Measurements from ENCODE around the gene MIAT.

Gene MIAT

GRCh38 chr22:26669060-26669481 lies 11.7 kb downstream of the MIAT start:
- peak; percentile 39 for DNase-seq (ENCODE audit: low spot score)

- DNase-seq (ENCODE audit: low spot score), result no peak
These were observed 13.1 kb downstream of the MIAT start for GRCh38 chr22:26670459-26670858.

GRCh38 chr22:26671317-26672059 lies 14.1 kb downstream of the MIAT start:
- DNase-seq (ENCODE audit: low spot score), result no peak

- DNase-seq (ENCODE audit: low spot score), result no peak
These were observed 14.7 kb downstream of the MIAT start for GRCh38 chr22:26672060-26672471.

- peak; percentile 86 for DNase-seq (ENCODE audit: low spot score)
These were observed 15.4 kb downstream of the MIAT start for GRCh38 chr22:26672590-26673468.

- DNase-seq (ENCODE audit: low spot score), result no peak
These were observed 16.1 kb downstream of the MIAT start for GRCh38 chr22:26673486-26673885.

- DNase-seq (ENCODE audit: low spot score), result no peak
These were observed 17.1 kb downstream of the MIAT start for GRCh38 chr22:26674211-26675190.

- DNase-seq (ENCODE audit: low spot score), result no peak
These were observed 18.4 kb downstream of the MIAT start for GRCh38 chr22:26675687-26676268.

- DNase-seq (ENCODE audit: low spot score), result no peak
These were observed 19.8 kb downstream of the MIAT start for GRCh38 chr22:26677217-26677616.

GRCh38 chr22:26679003-26679629 lies 21.7 kb downstream of the MIAT start:
- peak; percentile 79 for DNase-seq (ENCODE audit: low spot score)

GRCh38 chr22:26680485-26680884 lies 23.1 kb downstream of the MIAT start:
- no peak for DNase-seq (ENCODE audit: low spot score)

GRCh38 chr22:26681395-26681821 lies 24.0 kb downstream of the MIAT start:
- DNase-seq (ENCODE audit: low spot score), result peak; percentile 46

- DNase-seq (ENCODE audit: low spot score), result no peak
These were observed 26.8 kb downstream of the MIAT start for GRCh38 chr22:26684168-26684567.

- DNase-seq (ENCODE audit: low spot score), result no peak
These were observed 28.2 kb downstream of the MIAT start for GRCh38 chr22:26685601-26686000.

GRCh38 chr22:26687439-26687838 lies 30.1 kb downstream of the MIAT start:
- no peak for DNase-seq (ENCODE audit: low spot score)

- DNase-seq (ENCODE audit: low spot score), result no peak
These were observed 32.3 kb downstream of the MIAT start for GRCh38 chr22:26689513-26690301.

- DNase-seq (ENCODE audit: low spot score), result no peak
These were observed 33.4 kb downstream of the MIAT start for GRCh38 chr22:26690654-26691376.

GRCh38 chr22:26691377-26691716 lies 34.0 kb downstream of the MIAT start:
- no peak for DNase-seq (ENCODE audit: low spot score)

GRCh38 chr22:26692215-26692614 lies 34.8 kb downstream of the MIAT start:
- DNase-seq (ENCODE audit: low spot score), result no peak

GRCh38 chr22:26697151-26697550 lies 39.8 kb downstream of the MIAT start:
- no peak for DNase-seq (ENCODE audit: low spot score)
